ENCODE data around the gene VIL1.
A peak's percentile ranks its signal among the peaks of the same experiment; 100 is the strongest.

The VIL1 gene

GRCh38 chr2:218394298-218395089 is 24.4 kb upstream of the VIL1 start:
- no peak for DNase-seq (ENCODE audit: low read depth)
- H3K4me3 ChIP-seq (ENCODE audit: low read depth, low read length) = no peak overlapping the region
- in situ Hi-C loops (cut with HindIII; ENCODE audit: low sequenced_read_pairs) = no loop called here
- TF ChIP-seq CTCF (IDR thresholded peaks at IDR 0.05; ENCODE audit: low read depth, low read length, missing control alignments) = no peak

GRCh38 chr2:218395090-218395444 is 23.9 kb upstream of the VIL1 start:
- no peak for DNase-seq (ENCODE audit: low read depth)
- TF ChIP-seq CTCF (IDR thresholded peaks at IDR 0.05; ENCODE audit: low read depth, low read length, missing control alignments) = no peak
- in situ Hi-C loops (cut with HindIII; ENCODE audit: low sequenced_read_pairs) = no loop called here
- no peak overlapping the region for H3K4me3 ChIP-seq (ENCODE audit: low read depth, low read length)

- DNase-seq (ENCODE audit: low read depth) = no peak
- H3K4me3 ChIP-seq (ENCODE audit: low read depth, low read length) = peak overlapping the region; percentile 64
- TF ChIP-seq CTCF (IDR thresholded peaks at IDR 0.05; ENCODE audit: low read depth, low read length, missing control alignments) = no peak
- in situ Hi-C loops (cut with HindIII; ENCODE audit: low sequenced_read_pairs) = no loop called here
These were observed 23.5 kb upstream of the VIL1 start for GRCh38 chr2:218395456-218395825.

- peak overlapping the region; percentile 64 for H3K4me3 ChIP-seq (ENCODE audit: low read depth, low read length)
- peak; percentile 94 for DNase-seq (ENCODE audit: low read depth)
- in situ Hi-C loops (cut with HindIII; ENCODE audit: low sequenced_read_pairs) = no loop called here
- peak; percentile 79 for TF ChIP-seq CTCF (IDR thresholded peaks at IDR 0.05; ENCODE audit: low read depth, low read length, missing control alignments)
These were observed 22.9 kb upstream of the VIL1 start for GRCh38 chr2:218395826-218396687.

- TF ChIP-seq CTCF (IDR thresholded peaks at IDR 0.05; ENCODE audit: low read depth, low read length, missing control alignments) = no peak
- peak overlapping the region; percentile 64 for H3K4me3 ChIP-seq (ENCODE audit: low read depth, low read length)
- in situ Hi-C loops (cut with HindIII; ENCODE audit: low sequenced_read_pairs) = no loop called here
- DNase-seq (ENCODE audit: low read depth) = no peak
These were observed 22.0 kb upstream of the VIL1 start for GRCh38 chr2:218396688-218397462.

- no peak for DNase-seq (ENCODE audit: low read depth)
- in situ Hi-C loops (cut with HindIII; ENCODE audit: low sequenced_read_pairs) = no loop called here
- no peak for TF ChIP-seq CTCF (IDR thresholded peaks at IDR 0.05; ENCODE audit: low read depth, low read length, missing control alignments)
- H3K4me3 ChIP-seq (ENCODE audit: low read depth, low read length) = peak overlapping the region; percentile 64
These were observed 21.5 kb upstream of the VIL1 start for GRCh38 chr2:218397463-218397819.

Measured in astrocyte of the cerebellum (primary cell).